Stimulated activated CD4-positive, alpha-beta T cell treated with anti-CD3 and anti-CD28 coated beads, Interleukin-1b, Interleukin-23, amount 100 ng/mL, for 48 hours (primary cell): ENCODE data around the gene DROSHA.
"Not testable (repeated sequence)": the region's sequence is repeated elsewhere in the genome, so short reads cannot be mapped to it uniquely, and the experiment has no call there.

Experiments
- DNase-seq: peaks from one replicate; pipeline ENCODE4 v3.0.0-alpha.2; 2020

Gene DROSHA

DNA sequence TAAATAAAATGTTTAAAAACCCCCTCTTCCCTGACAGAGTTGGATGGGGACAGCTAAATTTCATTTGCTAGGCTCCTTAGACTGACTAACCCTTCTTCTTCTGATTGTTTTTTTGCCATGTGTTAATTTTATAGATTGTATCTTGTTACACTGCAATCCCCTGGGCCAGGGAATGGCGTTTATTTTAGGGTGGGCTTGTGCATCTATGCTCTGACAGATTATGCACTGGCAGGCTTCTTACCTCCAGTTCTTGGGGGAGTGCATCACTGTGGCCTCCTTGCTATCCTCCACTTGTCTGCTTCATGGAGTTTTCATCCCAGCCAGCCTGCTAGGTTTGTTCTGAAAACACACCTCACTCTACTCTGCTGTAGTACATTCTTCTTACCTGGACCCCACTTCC is 159.8 kb downstream of the DROSHA start:
- no peak for DNase-seq

DNA sequence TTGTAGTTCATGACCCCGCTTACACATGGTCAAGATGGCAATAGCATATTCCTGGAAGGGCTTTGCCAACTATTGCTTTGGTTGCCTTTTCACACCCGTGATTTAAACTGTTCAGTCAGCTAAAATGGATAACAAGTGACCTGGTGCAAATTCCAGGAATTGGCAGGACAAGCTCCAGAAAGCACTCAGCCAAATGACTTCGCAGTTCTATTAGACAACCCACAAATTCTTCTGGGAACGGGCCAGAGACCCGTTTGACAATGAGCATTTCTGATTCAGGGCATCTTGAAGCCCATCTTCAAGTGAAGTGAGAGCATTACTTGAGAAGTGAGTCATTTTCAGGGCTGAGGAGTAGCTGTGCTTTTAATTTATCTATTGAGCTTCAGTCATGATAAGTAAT is 165.0 kb downstream of the DROSHA start:
- DNase-seq, result no peak

DNA sequence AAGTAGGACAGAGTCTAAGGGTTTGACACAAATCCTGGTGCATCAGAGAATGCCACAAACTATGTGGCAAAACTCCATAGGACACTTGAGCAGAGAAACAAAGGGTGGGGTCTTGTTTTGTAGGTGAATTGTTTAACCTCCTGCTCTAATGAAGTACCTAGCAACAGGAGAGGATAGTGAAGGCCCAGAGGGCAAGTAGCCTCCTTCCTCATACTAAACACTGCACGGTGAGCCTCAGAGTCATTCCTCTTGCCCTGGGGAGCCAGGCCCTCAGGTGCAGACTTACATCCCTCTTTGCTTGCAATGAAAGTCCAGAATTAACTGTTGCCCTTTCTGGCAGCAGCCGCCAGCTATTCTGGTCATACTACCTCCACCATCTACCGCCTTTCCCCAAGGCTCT is 166.1 kb downstream of the DROSHA start:
- DNase-seq, result no peak

DNA sequence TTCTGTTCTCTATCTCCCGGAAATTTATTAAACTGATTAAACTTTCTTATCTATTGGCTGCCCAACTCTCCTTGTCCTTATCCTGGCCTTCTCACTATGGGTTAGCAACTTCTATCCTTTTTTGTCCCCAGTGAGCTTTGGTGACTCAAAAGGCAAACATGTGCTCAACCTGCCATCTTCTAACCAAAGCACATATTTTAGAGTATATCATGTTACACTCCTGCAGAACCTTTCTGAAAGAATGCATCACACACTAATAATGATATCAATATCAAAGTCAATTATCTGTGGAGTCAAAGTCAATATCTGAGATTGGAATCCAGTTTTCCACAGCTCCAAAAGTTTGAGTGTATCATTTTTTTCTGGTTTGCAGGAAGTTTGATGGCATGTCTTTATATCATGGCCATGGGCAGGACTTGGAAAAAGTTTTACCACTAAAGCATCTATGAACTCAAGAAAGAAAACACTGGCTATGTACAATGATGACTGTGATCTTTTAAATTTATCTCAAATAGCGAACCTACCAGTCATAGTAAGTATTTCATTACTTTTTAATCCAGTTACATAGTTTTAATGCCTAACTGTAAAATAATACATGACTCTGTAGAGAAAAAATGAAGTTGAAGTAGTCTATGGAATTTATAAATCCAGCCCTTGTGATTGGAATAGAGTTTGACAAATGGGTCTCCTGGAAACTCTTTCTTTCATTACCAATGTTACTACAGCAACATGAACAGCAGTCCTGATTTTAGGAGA is 166.8 kb downstream of the DROSHA start:
- no peak for DNase-seq

DNA sequence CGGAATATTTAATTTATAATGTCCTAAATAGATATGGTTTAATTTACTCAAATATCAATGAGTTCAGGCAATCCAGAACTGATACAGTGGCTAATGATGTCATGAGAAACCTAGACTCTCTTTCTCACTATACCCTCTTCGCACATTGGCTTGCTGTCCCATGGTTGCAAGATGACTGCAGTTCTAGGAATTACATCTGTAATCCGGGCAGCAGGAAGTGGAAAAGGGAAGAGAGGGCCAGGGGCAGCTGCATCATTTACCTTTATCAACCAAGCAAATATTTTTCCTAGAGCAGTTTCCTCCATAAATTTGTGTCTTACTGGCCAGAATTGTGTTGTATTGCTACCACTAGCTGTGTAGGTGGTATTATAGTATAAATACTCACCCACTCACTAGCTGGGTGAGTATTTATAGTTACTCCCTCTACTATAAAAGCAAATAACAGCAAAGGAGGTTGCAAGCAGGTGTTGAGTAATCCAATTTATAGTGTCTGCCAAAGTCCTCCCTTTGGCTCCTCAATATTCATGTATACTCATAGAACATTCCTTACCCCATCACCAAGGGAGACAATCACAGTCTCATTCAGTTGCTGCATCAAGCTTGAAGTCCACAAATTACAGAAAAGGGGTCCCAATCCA is 168.8 kb downstream of the DROSHA start:
- no peak for DNase-seq

DNA sequence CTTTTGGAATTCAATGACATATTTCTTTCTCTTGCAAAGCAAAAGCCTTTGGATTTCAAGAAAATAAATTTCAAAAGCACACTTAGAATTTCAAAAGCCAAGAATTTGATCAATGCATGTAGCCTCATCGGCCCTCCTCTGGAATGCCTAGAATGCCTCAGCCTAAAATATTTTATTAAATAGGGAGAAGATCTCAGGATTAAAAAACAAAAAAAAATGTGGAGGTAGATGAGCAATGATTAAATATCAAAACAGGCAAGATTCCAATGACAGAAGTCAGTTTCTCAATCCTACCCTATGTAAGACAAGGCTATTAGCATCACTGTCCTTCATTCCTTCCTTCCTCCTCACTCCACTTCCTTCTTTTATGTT is 169.4 kb downstream of the DROSHA start:
- no peak for DNase-seq

DNA sequence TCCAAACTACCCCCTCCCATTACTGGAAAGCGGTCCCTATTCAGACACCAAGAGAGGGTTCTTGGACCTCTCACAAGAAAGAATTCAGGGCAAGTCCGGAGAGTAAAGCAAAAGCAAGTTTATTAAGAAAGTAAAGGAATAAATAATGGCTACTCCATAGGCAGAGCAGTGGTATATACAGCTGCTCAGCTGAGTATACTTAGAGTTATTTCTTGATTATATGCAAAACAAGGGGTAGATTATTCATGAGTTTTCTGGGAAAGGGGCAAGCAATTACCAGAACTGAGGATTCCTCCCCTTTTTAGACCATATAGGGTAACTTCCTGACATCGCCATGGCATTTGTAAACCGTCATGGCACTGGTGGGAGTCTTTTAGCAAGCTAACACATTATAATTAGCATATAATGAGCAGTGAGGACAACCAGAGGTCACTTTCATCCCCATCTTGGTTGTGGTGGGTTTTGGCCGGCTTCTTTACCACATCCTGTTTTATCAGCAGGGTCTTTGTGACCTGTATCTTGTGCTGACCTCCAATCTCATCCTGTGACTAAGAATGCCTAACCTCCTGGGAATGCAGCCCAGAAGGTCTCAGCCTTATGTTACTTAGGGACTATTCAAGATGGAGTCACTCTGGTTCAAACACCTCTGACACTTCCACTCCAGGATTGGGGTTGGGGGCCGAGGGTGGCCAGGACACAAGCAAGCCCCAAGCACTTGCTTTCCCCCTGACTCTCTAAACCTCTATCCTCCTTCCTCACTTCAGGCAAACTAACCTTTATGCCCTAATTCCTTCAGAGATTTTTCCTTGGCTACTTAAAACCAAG is 170.0 kb downstream of the DROSHA start:
- not testable (repeated sequence) for DNase-seq

DNA sequence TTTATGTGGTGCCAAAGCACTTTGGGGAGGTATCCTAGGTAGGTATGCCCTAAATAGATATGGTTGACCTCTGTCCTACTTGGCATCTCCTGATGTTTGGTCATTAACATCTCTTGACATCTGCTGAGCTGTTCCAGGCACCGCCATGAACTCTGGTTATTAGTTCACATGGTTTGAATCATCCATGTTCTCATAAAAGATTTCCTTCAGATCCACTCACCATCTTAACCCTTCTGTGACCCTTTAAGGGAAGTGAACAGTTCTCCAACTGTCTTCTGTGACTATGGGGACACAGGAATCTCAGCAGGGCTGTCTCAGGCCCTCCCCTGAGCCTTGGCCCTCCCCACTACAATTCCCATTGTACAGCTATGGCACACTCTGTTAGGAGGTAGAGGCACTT is 170.7 kb downstream of the DROSHA start:
- DNase-seq, result no peak

DNA sequence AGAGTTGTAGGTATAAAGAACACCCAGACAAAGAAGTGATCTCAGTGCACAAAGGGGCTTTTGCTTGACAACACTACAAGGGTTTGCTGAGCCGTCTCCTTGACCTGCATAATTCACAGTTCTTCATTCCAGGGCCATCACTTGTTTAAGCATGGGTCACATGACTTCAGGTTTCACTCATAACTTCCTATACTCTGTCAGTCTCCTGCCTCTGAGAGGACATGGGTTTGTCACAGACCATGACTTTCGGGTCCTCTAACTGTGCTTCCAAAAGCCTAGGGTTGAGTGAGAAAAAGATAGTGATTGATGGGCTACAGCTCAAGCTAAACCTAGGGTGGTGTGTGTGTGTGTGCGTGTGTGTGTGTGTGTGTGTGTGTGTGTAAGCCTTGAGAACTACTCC is 172.1 kb downstream of the DROSHA start:
- no peak for DNase-seq

DNA sequence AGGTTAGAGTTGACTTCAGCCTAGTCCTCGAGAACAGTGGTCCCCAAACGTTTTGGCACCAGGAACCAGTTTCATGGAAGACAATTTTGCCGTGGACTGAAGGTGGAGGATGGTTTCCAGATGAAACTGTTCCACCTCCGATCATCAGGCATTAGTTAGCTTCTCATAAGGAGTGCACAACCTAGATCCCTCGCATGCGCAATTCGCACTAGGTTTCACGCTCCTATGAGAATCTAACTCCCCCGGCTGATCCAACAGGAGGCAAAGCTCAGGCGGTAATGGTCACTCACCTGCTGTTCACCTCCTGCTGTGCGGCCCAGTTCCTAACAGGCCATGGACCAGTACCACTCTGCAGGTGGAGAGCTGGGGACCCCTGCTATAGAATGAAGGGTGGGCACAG is 174.9 kb downstream of the DROSHA start:
- DNase-seq, result no peak

DNA sequence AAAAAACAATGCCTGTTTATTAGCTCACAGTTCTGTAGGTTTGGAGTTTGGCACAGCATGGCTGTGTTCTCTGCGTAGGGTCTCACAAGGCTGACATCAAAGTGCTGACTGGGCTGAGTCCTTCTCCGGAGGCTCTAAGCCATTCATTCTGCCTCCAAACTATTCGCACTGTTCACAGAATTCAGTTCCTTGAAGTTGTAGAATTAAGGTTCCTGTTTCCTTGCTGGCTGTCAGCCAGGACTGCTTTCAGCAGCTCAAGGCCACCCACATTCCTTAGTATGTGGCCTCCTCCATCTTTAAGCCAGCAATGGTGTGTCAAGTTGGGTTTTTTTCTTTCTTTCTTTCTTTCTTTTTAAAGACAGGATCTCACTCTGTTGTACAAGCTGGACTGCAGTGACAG is 176.6 kb downstream of the DROSHA start:
- DNase-seq, result no peak
